ENCODE data around the gene ABLIM1. TPM values are rescaled to one million over a fixed set of nuclear protein-coding genes. Genes with fewer than 3 reads are reported as not detected.

Gene ABLIM1
- total and polyA plus RNA-seq, 4 donors: 20.0 to 135 (median 59.9) TPM

GRCh38 chr10:114448897-114449296 is 209.2 kb downstream of the ABLIM1 start:
- Histone ChIP-seq H3K4me1 (ENCODE audit: control insufficient read depth in 5 of 5, insufficient read depth in 5 of 5, low read length in 5 of 5) (peaks cover 0 to 5% (median 0%) of the 10 kb centered on the region in 5 donors), H3K36me3 (ENCODE audit: control insufficient read depth in 4 of 4, insufficient read depth in 4 of 4, low read length in 4 of 4) (peaks cover 5 to 35% (median 13%) of the 10 kb centered on the region in 4 donors), H3K27ac (ENCODE audit: low read depth in 1 of 2, low read length in 1 of 2) (no peak overlapping the region), H3K9me3 (ENCODE audit: control insufficient read depth in 4 of 4, insufficient read depth in 3 of 4, low read length in 3 of 4) (no peaks in the 10 kb centered on the region), H3K4me3 (no peak overlapping the region), H3K9ac (ENCODE audit: insufficient read depth in 1 of 2, low read length in 2 of 2) (no peak overlapping the region), H3K27me3 (ENCODE audit: control insufficient read depth in 3 of 3, insufficient read depth in 3 of 3, low read length in 2 of 3) (no peaks in the 10 kb centered on the region)
- WGBS, 2 donors: 79 to 80% methylated on average over 2 of the region's 2 CpGs
- DNase-seq: no peak
- no peak for TF ChIP-seq CTCF (IDR thresholded peaks at IDR 0.05; ENCODE audit: control extremely low read depth, extremely low read depth)
- no peak for ATAC-seq (ENCODE audit: insufficient read depth, low FRiP score)

- no peak for DNase-seq
- Histone ChIP-seq H3K4me1 (ENCODE audit: control insufficient read depth in 5 of 5, insufficient read depth in 5 of 5, low read length in 5 of 5) (peaks cover 0 to 5% (median 0%) of the 10 kb centered on the region in 5 donors), H3K27ac (ENCODE audit: low read depth in 1 of 2, low read length in 1 of 2) (no peak overlapping the region), H3K9ac (ENCODE audit: insufficient read depth in 1 of 2, low read length in 2 of 2) (no peak overlapping the region), H3K4me3 (no peak overlapping the region), H3K9me3 (ENCODE audit: control insufficient read depth in 4 of 4, insufficient read depth in 3 of 4, low read length in 3 of 4) (no peaks in the 10 kb centered on the region), H3K36me3 (ENCODE audit: control insufficient read depth in 4 of 4, insufficient read depth in 4 of 4, low read length in 4 of 4) (peaks cover 3 to 41% (median 14%) of the 10 kb centered on the region in 4 donors), H3K27me3 (ENCODE audit: control insufficient read depth in 3 of 3, insufficient read depth in 3 of 3, low read length in 2 of 3) (no peaks in the 10 kb centered on the region)
- WGBS, 2 donors: 81 to 86% methylated on average over 6 of the region's 6 CpGs
- ATAC-seq (ENCODE audit: insufficient read depth, low FRiP score): no peak
- no peak for TF ChIP-seq CTCF (IDR thresholded peaks at IDR 0.05; ENCODE audit: control extremely low read depth, extremely low read depth)
These were observed 212.7 kb downstream of the ABLIM1 start for GRCh38 chr10:114445332-114445731.

GRCh38 chr10:114444819-114445218 is 213.3 kb downstream of the ABLIM1 start:
- H3K4me1 ChIP-seq (ENCODE audit: control insufficient read depth in 5 of 5, insufficient read depth in 5 of 5, low read length in 5 of 5): peaks cover 0 to 5% (median 0%) of the 10 kb centered on the region in 5 donors
- no peak for DNase-seq
- H3K36me3 ChIP-seq (ENCODE audit: control insufficient read depth in 4 of 4, insufficient read depth in 4 of 4, low read length in 4 of 4): peaks cover 3 to 46% (median 19%) of the 10 kb centered on the region in 4 donors
- no peak overlapping the region for H3K9ac ChIP-seq (ENCODE audit: insufficient read depth in 1 of 2, low read length in 2 of 2)
- H3K9me3 ChIP-seq (ENCODE audit: control insufficient read depth in 4 of 4, insufficient read depth in 3 of 4, low read length in 3 of 4): no peaks in the 10 kb centered on the region
- no peak overlapping the region for H3K4me3 ChIP-seq
- H3K27me3 ChIP-seq (ENCODE audit: control insufficient read depth in 3 of 3, insufficient read depth in 3 of 3, low read length in 2 of 3): no peaks in the 10 kb centered on the region
- no peak overlapping the region for H3K27ac ChIP-seq (ENCODE audit: low read depth in 1 of 2, low read length in 1 of 2)
- no peak for ATAC-seq (ENCODE audit: insufficient read depth, low FRiP score)
- no peak for TF ChIP-seq CTCF (IDR thresholded peaks at IDR 0.05; ENCODE audit: control extremely low read depth, extremely low read depth)

- H3K27me3 ChIP-seq (ENCODE audit: control insufficient read depth in 3 of 3, insufficient read depth in 3 of 3, low read length in 2 of 3): no peaks in the 10 kb centered on the region
- no peak for TF ChIP-seq CTCF (IDR thresholded peaks at IDR 0.05; ENCODE audit: control extremely low read depth, extremely low read depth)
- H3K9ac ChIP-seq (ENCODE audit: insufficient read depth in 1 of 2, low read length in 2 of 2): no peak overlapping the region
- DNase-seq: no peak
- H3K9me3 ChIP-seq (ENCODE audit: control insufficient read depth in 4 of 4, insufficient read depth in 3 of 4, low read length in 3 of 4): no peaks in the 10 kb centered on the region
- no peak for ATAC-seq (ENCODE audit: insufficient read depth, low FRiP score)
- H3K4me1 ChIP-seq (ENCODE audit: control insufficient read depth in 5 of 5, insufficient read depth in 5 of 5, low read length in 5 of 5): no peaks in the 10 kb centered on the region
- H3K36me3 ChIP-seq (ENCODE audit: control insufficient read depth in 4 of 4, insufficient read depth in 4 of 4, low read length in 4 of 4): peaks cover 17 to 55% (median 28%) of the 10 kb centered on the region in 4 donors
- no peak overlapping the region for H3K27ac ChIP-seq (ENCODE audit: low read depth in 1 of 2, low read length in 1 of 2)
- WGBS, 2 donors: 69 to 80% methylated on average over 4 of the region's 4 CpGs
- H3K4me3 ChIP-seq: no peak overlapping the region
These were observed 215.9 kb downstream of the ABLIM1 start for GRCh38 chr10:114442091-114442630.
